T-helper 2 cell (primary cell): ENCODE measurements around the gene IL6.
"Not testable (repeated sequence)": the region's sequence is repeated elsewhere in the genome, so short reads cannot be mapped to it uniquely, and the experiment has no call there.

Source experiments
- DNase-seq, 5 experiments: peaks; one replicate each; pipeline versions ENCODE4 v3.0.0 to v3.0.0-alpha.2; 2012 to 2022

Gene IL6

DNA sequence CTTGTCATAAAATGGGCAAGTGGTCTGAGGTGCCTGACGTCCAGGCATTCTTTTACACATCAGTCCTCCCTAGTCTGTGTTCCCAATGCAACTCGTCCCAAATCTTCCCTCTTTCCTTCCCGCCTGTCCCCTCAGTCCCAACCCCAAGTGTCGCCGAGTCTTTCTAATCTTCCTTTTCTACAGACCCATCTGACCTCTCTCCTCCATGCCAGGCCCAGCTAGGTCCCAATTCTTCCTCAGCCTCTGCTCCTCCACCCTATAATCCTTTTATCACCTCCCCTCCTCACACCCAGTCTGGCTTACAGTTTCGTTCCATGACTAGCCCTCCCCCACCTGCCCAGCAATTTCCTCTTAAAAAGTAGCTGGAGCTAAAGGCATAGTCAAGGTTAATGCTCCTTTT, 22.3 kb upstream of the IL6 start:
- not testable (repeated sequence) for DNase-seq

DNA sequence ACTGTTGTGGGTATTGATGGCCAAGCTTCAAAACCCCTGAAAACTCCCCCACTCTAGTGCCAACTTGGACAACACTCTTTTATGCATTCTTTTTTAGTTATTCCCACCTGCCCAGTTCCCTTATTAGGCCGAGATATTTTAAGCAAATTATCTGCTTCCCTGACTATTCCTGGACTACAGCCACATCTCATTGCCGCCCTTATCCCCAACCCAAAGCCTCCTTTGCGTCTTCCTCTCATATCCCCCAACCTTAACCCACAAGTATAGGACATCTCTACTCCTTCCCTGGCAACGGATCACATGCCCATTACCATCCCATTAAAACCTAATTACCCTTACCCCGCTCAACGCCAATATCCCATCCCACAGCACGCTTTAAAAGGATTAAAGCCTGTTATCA, 21.1 kb upstream of the IL6 start:
- DNase-seq, result not testable (repeated sequence)

DNA sequence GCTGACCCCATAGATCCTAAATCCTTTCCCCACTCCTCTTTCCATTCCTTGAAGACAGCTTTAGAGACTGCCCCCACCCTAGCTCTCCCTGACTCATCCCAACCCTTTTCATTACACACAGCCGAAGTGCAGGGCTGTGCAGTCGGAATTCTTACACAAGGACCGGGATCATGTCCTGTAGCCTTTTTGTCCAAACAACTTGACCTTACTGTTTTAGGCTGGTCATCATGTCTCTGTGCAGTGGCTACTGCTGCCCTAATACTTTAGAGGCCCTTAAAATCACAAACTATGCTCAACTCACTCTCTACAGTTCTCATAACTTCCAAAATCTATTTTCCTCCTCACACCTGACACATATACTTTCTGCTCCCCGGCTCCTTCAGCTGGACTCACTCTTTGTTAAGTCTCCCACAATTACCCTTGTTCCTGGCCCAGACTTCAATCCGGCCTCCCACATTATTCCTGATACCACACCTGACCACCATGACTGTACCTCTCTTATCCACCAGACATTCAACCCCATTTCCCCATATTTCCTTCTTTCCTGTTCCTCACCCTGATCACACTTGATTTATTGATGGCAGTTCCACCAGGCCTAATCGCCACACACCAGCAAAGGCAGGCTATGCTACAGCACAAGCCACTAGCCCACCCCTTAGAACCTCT, 19.8 kb upstream of the IL6 start:
- not testable (repeated sequence) for DNase-seq

DNA sequence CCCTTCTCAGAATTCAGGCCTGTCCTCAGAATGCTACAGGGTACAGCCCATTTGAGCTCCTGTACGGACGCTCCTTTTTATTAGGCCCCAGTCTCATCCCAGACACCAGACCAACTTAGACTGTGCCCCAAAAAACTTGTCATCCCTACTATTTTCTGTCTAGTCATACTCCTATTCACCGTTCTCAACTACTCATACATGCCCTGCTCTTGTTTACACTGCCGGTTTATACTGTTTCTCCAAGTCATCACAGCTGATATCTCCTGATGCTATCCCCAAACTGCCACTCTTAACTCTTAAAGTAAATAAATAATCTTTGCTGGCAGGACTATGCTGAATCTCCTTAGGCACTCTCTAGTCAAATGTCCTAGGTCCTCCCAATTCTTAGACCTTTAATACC, 18.8 kb upstream of the IL6 start:
- DNase-seq, result not testable (repeated sequence)

DNA sequence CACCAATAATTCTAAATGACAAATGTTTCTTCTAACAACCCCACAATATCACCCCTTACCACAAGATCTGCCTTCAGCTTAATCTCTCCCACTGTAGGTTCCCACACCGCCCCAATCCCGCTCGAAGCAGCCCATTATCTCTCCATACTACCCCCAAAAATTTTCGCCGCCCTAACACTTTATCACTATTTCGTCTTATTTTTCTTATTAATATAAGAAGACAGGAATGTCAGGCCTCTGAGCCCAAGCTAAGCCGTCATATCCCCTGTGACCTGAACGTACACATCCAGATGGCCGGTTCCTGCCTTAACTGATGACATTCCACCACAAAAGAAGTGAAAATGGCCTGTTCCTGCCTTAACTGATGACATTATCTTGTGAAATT, 18.3 kb upstream of the IL6 start:
- DNase-seq, result not testable (repeated sequence)

DNA sequence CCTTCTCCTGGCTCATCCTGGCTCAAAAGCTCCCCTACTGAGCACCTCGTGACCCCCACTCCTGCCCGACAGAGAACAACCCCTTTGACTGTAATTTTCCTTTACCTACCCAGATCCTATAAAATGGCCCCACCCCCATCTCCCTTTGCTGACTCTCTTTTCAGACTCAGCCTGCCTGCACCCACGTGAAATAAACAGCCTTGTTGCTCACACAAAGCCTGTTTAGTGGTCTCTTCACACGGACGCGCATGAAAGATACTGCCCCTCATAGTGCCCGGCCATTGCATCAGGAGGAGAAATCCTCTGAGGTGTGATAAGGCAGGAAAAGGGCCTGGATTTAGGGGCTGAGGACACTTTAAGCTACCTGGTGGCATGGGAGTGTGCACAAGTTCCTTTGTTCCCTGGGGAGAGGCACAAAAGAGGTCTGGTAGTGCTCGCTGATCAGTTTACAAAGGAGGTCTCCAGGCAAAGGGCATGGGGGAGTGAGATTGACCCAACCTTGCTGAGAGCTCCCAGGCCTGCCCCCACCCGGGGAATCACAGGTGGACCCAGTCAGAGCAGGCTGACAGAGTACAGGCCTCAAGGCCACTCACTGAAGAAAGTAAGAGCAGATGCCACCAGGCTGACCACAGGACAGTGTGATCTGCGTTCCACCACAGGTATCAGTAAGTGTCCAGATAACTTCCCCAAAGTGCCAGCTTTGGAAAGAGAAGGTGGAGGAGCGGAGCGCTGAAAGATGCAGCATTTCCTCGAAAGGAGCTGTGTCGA, 17.8 kb upstream of the IL6 start:
- not testable (repeated sequence) for DNase-seq

DNA sequence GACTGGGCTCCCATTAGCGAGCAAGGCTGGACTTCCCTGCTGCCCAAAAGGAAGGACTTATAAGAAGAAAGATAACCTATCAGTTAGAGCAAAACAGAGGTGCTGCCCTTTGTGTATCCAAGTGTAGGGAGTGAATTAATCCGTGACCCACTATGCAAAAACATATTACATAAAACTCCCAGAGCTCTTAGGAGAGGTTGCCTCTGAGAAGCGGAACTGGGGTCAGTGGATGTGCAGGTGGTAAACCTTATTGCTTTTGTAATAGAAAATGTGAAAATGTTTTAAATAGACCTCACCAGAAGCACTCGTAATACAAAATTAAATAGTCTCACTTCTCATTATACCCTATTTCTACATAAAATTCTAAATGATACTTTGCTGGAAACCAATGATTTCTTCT, 17.1 kb upstream of the IL6 start:
- no peak for DNase-seq

DNA sequence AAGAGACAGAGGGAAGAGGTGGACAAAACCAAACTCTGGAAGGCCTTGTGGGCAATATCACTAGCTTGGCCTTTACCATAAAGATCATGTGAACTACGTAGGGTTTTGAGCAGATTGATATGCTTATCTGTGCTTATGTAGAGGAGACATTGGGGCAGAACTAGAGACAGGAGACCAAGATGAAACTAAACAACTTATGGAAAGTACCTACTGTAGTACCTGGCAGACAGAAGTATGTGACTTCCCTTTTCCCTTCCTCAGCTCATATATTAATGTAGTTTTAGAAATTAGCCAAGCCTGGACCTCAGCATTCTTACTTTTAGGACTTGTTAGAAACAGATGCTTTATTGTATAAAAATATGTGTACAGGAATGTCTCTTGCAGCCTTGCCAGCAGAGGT, 14.0 kb upstream of the IL6 start:
- no peak for DNase-seq

DNA sequence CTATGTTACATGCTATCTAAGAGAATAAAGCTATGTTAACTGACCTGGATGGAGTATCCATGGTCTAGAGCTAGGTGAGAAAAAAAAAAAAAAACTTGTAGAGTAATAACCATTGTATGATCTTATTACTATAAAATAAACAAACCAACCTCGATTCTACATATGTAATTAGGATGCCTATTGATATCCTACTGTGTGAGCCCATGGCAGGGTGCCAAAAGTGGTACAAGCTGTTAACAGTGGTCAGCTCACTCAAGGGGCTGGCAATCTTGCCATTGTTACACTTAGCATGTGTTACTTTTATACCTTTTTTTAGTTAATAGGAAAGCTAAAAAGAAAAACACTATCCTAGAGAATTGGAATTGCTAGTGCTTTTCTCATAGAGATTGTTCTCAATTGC, 13.5 kb upstream of the IL6 start:
- DNase-seq, result no peak

DNA sequence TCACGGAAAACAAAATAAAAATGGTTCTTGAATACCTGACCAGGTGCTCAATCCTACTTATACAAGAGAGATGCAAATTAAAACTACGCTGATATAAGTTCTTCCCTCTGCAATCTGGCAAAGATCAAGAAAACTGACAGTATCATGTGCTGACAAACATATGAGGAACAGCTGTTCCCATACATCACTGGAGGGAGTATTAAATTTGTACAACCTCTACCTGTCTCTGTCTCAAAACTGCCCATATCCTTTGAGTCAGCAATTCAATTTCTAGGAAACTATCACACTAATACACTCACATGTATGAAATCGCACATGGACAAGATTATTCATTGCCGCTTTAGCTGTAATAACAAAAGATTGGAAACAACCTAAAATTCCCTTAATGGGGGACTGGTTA, 11.0 kb upstream of the IL6 start:
- no peak for DNase-seq

DNA sequence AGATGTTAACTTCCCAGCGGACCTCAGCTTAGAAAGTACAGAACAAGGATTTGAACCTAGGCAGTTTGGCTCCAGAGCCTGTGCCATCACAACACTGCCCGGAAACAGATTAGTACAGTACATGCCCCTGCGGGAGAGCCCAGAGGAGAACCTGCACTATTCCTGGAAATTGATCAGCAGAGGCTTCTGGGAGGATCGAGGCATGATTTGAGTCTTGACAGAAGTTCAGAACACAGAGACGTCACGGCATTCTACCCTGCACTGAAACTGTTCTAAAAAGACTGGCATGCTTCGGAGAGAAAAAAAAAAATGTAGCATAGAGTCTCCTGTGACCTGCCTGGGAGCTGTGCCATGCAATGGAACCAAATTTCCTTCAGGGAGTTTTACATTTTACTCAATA, 9.2 kb upstream of the IL6 start:
- no peak for DNase-seq

DNA sequence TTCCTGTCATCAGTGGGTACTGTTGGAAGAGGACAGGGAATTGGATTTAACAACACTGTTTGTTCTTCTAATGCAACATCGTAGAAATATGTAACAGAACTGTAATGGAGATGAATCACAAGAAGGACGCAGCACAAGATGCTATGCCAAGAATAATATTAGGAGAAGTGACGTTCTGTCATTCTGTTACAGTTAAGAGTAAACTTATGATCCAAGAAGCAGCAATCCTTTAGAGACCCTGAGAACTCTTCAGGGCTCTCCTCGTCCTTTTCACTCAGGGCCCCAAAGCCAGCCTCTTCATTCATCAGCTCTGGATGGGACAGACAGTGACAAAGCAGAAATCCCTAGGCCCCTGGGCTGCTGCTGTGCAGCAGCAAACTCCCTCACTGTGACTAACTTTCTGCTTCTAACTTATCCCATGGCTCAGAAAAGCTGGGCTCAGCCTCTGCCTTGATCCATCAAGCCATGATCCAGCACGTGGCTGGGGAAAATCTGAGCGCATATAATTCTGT, 8.7 kb upstream of the IL6 start:
- DNase-seq, result no peak

DNA sequence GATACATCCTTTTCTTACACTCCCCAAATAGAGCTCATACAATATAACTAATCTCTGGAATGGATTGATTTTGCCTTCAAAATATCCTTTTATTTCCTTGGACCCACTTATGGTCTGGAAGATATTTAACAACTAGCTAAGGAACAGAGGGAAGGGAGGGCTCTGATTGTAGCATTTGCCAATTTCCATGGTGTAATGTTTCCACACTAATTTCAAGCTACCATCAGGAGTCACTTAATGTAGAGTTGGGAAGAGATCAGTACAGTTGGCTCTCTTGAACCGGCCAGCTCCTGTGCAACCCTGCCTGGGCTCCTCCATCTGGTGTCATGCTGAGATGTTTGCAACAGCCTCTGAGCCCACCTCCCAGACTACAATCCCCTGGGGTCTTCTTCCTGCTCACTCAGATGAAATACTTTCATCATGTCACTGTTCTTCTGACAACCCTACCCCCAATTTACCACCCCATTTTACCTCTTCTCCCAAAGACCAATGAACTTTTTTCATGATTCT, 8.0 kb upstream of the IL6 start:
- no peak for DNase-seq

DNA sequence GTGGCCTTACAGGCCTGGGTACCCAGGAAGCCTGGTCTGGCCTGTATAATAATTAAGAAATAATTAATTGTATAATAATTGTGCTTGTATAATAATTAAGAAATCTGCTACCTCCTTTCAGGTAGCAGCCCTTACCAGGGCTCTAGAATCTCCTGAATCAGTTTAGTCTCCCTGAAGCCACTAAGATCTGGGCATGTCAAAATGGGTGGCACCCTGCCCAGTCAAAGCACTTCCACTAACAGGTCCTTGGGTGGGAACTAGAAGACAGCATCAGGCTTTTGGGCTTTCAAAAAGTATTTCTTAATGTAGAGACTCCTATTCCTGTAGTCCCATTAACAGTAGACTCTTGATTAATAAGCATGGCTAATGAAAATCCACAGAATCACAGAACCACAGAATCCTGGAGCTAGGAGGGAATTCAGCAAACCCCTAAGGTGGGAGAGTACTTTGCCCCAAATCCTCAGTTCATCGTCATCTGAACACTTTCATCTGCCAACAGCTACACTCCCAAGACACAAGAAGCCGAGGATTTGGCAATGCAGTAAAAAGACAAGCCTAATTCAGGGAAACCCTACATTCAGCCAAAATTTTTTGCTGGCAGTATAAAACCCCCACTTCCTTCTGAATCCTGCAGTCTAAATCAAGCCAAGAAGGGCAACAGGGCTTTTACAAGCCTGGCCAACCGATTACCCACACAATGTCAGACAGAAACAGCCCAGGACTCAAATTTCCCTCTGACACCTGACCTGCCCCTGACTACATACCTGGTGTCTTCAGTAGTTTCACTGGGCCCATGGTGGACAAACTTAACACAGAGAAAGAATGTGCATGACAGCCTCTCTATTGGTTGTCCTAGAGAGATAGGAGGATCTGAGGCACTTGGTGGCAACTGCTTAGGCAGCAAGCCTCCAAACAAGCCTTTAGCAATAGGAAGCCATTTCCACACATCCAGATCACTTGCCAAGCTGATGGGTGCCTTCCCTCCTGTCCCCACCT, 5.9 kb upstream of the IL6 start:
- no peak for DNase-seq

DNA sequence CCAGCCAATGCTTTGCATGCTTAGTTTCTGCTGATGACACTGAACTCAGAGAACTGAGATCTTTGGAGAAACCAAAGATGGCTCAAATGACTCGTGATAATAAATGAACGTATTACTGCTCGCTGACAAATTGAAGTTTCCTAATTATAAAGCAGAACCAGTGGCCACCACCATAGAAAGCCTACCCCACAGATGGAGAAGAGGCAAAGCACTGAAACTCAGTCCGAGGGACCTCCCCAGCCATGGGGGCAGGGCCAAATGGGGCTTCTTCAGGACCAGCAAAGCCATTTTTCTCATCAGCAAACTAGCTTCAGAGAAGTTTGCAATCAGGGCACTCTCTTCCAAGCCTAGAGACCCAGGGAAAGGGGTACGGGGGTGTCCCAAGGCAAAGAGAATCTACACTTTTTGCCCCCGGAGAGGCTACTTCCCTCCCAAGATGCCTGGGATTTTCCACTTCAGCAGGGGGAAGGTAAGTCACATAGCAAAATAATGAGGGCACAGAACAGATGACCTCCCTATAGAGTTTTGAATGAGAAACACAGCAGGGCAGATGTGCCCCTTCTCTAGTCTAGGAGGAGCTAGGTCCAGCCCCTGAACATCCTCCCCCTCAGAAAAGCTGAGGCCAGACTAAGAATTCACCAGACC, 4.3 kb upstream of the IL6 start:
- no peak for DNase-seq

DNA sequence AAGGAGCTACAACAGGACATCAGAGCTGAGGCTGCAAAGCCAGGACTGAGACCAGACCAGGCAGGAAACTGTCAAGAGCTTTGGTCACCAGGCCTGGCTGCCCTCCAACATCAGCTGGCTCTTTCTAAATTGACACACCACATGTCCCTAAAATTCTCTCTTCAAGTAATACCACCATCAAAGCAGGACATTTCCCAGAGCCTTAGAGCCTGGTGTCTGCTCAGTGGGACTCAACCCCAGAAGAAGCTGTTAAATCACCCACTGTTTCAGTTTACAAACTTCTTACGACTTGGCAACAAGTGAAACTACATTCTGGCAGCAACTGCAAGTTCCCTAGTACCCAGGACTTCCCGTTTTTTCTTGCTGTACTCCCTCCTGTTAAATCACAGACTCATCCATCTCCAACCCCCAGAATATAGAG, 3.8 kb upstream of the IL6 start:
- no peak for DNase-seq

DNA sequence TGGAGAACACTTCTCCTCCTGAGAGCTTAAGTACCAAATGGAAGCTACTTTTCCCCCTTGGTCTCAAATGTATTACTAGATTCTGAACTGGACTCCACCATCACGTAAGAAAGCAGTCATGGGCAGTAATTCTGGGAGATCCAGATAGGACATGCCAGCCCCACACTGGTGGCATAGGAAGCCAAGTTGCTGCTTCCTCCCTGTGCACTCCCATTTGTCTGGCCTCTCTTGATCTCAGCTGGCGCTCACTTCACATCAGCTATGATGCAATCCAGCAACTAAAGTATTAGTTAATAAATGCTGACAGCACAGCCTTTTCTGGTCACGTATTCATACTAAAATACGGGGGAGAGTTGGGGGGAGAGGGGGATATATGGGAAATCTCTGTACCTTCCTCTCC, 3.4 kb upstream of the IL6 start:
- no peak for DNase-seq

DNA sequence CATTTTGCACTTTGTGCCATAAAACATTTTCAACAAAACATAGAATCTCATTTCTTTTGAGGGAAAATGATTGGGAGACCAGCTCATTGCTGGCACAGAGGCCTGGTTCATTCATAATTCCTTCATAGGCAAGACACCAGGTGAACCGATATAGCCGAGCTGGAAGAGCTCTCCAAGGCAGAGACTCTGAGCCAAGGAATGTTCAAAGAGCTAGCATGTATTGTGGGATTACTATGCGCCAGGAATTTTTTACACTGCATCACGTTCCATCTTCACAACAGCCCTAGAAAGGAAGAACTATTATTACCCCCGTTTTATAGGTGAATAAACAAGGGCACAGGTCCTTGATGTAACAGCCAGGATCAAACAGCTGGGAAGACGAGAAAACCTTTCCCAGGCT, 2.1 kb upstream of the IL6 start:
- no peak for DNase-seq

DNA sequence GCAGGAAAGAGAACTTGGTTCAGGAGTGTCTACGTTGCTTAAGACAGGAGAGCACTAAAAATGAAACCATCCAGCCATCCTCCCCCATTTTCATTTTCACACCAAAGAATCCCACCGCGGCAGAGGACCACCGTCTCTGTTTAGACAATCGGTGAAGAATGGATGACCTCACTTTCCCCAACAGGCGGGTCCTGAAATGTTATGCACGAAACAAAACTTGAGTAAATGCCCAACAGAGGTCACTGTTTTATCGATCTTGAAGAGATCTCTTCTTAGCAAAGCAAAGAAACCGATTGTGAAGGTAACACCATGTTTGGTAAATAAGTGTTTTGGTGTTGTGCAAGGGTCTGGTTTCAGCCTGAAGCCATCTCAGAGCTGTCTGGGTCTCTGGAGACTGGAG, 1.4 kb upstream of the IL6 start:
- DNase-seq, result peak in 1 of 5 experiments; percentile 29

DNA sequence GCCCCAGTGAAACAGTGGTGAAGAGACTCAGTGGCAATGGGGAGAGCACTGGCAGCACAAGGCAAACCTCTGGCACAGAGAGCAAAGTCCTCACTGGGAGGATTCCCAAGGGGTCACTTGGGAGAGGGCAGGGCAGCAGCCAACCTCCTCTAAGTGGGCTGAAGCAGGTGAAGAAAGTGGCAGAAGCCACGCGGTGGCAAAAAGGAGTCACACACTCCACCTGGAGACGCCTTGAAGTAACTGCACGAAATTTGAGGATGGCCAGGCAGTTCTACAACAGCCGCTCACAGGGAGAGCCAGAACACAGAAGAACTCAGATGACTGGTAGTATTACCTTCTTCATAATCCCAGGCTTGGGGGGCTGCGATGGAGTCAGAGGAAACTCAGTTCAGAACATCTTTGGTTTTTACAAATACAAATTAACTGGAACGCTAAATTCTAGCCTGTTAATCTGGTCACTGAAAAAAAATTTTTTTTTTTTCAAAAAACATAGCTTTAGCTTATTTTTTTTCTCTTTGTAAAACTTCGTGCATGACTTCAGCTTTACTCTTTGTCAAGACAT, 574 bp upstream of the IL6 start:
- peak in 3 of 5 experiments; percentile 14 to 71 (median 15) for DNase-seq

DNA sequence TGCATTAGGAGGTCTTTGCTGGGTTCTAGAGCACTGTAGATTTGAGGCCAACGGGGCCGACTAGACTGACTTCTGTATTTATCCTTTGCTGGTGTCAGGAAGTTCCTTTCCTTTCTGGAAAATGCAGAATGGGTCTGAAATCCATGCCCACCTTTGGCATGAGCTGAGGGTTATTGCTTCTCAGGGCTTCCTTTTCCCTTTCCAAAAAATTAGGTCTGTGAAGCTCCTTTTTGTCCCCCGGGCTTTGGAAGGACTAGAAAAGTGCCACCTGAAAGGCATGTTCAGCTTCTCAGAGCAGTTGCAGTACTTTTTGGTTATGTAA, 675 bp downstream of the IL6 start:
- no peak for DNase-seq

DNA sequence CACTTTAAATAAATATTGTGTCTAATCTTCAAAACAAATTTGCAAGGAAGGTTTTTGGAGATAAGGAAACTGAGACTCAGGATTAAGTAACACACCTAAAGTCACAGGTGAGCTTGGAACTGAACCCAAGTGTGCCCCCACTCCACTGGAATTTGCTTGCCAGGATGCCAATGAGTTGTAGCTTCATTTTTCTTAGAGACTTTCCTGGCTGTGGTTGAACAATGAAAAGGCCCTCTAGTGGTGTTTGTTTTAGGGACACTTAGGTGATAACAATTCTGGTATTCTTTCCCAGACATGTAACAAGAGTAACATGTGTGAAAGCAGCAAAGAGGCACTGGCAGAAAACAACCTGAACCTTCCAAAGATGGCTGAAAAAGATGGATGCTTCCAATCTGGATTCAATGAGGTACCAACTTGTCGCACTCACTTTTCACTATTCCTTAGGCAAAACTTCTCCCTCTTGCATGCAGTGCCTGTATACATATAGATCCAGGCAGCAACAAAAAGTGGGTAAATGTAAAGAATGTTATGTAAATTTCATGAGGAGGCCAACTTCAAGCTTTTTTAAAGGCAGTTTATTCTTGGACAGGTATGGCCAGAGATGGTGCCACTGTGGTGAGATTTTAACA, 1.5 kb downstream of the IL6 start:
- peak in 1 of 5 experiments; percentile 37 for DNase-seq
